Measurements from ENCODE around the gene CHCHD6.

CHCHD6 gene

DNA sequence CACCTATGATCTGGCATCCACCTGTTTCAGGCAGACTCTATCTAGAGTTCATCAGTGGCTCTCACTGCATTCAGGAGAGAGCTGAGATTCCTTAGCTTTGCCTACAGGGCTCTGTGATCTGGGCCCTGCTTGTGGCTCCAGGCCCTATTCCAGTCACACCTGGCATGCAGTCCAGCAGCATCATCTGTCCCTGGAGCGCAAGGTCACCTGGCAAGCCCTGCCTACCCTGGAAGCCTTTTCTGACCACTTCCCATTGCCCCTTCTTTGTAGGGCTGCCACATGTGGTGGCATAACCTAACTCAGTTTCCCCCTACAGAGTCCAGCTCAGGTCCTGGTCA lies 163.8 kb downstream of the CHCHD6 start:
- H3K27ac ChIP-seq, result no peak overlapping the region
- TF ChIP-seq, protein P1, sequence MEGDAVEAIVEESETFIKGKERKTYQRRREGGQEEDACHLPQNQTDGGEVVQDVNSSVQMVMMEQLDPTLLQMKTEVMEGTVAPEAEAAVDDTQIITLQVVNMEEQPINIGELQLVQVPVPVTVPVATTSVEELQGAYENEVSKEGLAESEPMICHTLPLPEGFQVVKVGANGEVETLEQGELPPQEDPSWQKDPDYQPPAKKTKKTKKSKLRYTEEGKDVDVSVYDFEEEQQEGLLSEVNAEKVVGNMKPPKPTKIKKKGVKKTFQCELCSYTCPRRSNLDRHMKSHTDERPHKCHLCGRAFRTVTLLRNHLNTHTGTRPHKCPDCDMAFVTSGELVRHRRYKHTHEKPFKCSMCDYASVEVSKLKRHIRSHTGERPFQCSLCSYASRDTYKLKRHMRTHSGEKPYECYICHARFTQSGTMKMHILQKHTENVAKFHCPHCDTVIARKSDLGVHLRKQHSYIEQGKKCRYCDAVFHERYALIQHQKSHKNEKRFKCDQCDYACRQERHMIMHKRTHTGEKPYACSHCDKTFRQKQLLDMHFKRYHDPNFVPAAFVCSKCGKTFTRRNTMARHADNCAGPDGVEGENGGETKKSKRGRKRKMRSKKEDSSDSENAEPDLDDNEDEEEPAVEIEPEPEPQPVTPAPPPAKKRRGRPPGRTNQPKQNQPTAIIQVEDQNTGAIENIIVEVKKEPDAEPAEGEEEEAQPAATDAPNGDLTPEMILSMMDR (IDR thresholded peaks at IDR 0.05), result no peak
- H3K4me3 ChIP-seq, result no peak overlapping the region
- DNase-seq (ENCODE audit: low spot score), result no peak

DNA sequence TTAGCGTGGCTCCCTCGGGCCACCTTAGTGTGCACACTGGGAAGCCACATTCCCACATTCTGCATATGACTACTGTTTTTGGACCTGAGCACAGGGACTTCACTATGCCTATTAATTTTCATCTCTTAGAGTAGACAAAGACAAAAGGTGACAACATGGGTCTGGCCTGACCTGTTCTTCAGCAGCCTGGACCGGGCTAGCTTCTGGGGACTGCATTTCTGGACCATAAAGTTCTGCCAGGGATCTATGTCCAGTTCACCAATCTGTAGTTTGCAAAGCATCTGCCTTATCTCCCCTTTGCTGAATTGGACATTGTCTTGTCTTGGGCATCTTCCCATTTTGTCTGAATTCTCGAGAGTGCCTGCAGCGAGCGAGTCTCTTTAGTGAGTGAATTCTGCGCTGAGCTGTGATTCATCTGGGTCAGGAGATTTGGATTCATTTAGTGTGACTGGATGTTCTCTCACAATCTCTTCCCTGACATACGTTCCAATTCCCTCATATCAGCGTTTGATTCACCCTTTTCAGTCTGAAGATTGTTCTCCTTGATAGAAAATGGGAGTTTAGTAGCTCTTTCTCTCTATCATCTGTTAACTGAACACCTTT lies 166.7 kb downstream of the CHCHD6 start:
- TF ChIP-seq, protein P1 (IDR thresholded peaks at IDR 0.05), result no peak
- no peak overlapping the region for H3K4me3 ChIP-seq
- DNase-seq (ENCODE audit: low spot score), result peak; percentile 56
- H3K27ac ChIP-seq, result no peak overlapping the region

DNA sequence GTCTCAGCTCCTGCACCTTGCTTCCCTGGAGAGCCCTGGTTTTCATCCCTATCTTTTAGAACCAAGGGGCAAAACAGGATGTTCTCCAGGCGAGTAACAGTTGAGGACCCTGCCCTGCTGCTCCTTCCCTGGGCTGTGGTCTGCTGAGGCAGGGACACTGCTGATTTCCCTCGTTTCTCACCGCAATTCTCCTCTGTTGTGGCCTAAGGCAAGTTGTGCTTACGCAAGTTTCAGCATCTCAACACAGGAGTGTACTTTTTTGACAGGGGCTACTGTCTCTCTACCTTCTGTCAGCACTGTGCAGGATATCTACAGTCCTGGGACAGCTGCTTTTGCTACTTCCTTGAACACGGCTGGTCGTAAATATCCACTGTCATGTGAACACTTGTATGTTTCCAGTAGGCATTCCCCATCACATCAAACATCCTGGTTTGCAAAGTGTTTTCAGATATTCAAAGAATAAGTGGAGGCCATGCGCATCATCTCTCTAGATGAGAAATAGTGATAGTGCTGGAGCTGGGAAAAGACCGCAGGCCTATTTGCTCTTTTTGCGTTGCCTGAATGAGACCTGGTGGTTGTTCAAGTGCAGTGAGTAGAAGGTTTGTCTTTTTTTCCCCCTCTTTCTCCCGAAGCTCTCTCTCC lies 168.8 kb downstream of the CHCHD6 start:
- no peak overlapping the region for H3K27ac ChIP-seq
- DNase-seq (ENCODE audit: low spot score), result no peak
- TF ChIP-seq, protein P1 (IDR thresholded peaks at IDR 0.05), result no peak
- no peak overlapping the region for H3K4me3 ChIP-seq

DNA sequence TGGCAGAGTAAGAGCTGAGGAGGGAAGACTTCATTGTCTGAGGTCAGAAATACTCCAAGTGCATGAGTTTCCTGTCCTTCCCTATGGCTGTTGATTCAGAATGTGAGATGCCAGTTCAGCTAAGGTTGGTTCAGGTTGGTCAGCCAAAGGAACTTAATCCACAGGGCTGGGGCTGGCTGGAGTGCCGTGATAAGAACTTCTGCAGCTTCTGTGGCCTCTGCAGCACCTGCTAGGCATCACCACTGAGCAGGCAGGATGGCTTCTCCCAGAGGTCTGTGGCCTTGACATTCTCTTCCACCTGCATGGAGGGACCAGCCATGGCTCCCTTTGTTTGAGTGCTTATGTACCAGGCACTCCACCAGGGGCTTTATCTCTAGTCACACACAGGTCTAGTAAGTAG lies 169.4 kb downstream of the CHCHD6 start:
- TF ChIP-seq, protein P1 (IDR thresholded peaks at IDR 0.05), result no peak
- H3K4me3 ChIP-seq, result no peak overlapping the region
- no peak overlapping the region for H3K27ac ChIP-seq
- DNase-seq (ENCODE audit: low spot score), result no peak

DNA sequence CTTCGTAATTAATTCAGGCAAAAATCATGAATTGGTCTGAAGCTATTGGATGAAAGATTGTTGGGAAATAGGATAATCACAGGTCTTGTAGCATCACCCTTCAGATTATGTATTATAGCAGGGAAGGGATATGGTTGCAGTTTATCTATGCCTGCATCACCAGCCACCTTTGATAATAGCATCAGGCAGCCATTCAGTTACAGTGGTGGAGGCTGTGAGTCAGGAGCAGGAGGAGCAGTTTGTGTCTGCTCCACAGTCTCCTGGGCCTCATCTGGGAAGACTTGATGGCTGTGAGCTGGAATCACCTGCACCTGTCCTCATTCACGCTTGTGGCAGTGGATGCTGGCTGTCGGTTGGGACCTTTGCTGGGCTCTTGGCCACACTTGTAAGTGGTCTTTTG lies 174.6 kb downstream of the CHCHD6 start:
- H3K27ac ChIP-seq, result no peak overlapping the region

DNA sequence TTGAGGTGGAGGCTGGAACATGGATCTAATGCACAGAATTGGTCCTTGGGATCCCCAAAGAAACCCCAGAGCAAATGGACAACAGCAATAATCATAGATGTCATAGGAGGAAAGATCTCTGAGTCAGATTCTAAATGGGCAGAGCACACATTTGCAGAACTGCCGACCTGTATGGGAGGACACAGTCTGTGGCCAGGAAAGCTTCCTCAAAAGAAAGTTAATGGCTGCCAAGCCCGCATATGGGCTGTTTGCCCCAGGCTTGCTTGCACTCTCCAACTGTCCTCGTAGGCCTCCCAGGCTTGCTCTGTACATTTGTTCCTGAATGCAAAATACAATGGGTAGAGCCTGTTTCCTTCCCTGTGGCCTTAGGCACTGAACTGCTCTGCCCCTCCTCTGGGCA lies 176.9 kb downstream of the CHCHD6 start:
- H3K27ac ChIP-seq, result no peak overlapping the region
- TF ChIP-seq, protein P1 (IDR thresholded peaks at IDR 0.05), result no peak
- DNase-seq (ENCODE audit: low spot score), result no peak
- H3K4me3 ChIP-seq, result no peak overlapping the region

More for the DNA sequence above, 174.6 kb downstream of the CHCHD6 start:
- no peak for DNase-seq (ENCODE audit: low spot score)
- TF ChIP-seq, protein P1 (IDR thresholded peaks at IDR 0.05), result no peak
- H3K4me3 ChIP-seq, result no peak overlapping the region

DNA sequence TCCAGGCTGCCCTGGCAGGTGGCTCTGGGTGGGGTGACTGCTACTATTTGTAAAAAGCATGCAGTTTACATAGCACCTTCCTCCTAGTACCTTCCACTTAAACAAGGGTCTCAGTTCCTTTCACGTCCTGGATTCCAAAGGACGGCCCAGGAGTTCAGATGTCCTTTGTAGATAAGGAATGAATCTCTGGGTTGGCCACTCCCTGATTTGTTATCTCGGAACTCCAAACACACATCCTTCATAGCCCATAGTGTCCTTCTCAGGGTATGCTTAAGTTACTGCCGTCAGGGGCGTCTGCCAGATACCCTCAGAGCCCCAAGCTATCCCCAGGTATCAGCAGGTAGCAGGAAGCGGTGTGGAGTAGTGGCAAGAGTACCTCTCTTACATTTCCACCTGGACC lies 177.8 kb downstream of the CHCHD6 start:
- H3K4me3 ChIP-seq, result no peak overlapping the region
- H3K27ac ChIP-seq, result no peak overlapping the region
- no peak for DNase-seq (ENCODE audit: low spot score)
- TF ChIP-seq, protein P1 (IDR thresholded peaks at IDR 0.05), result no peak

All from coronary artery (tissue), 2 donors.